Measurements from ENCODE around the gene VSIG4.

DNA sequence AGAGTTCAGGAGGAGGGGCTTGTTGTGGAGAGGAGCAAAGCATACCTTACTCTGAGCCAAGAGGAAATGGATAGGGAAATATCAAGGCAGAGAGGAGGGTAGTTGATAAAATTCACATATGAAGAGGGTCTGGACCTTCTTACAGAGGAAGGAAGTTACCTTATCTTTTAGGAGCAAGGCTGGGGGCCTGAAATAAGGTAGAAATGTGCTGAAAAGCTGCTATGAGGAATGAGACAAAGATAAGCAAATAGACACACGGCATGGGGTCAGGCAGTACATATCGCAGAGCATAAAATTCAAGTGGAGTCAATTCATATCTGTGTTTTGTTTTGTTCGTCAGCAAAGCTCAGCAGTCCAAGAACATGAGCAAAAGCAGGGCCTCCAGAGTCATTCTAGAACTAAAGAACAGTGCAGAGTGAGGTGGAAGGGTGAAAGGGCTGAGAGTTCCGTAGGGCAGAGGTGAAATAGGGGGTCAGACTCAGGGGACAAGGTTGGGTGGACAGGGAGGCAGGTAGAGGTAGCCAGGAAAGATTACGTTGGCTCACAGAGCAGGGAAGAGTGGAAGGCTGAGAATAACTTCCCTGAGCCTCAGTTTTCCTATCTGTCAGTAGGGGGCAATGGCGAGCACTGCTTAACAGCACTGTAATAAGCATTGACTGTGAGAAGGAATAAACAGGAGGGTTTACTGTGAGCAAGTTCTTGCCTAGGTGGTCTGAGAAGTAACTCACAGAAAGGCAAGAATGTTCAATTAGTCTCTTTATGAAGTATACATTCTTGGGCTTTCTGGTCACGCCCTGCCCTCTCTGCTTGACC is 9.2 kb downstream of the VSIG4 start:
- TF ChIP-seq, protein P1, sequence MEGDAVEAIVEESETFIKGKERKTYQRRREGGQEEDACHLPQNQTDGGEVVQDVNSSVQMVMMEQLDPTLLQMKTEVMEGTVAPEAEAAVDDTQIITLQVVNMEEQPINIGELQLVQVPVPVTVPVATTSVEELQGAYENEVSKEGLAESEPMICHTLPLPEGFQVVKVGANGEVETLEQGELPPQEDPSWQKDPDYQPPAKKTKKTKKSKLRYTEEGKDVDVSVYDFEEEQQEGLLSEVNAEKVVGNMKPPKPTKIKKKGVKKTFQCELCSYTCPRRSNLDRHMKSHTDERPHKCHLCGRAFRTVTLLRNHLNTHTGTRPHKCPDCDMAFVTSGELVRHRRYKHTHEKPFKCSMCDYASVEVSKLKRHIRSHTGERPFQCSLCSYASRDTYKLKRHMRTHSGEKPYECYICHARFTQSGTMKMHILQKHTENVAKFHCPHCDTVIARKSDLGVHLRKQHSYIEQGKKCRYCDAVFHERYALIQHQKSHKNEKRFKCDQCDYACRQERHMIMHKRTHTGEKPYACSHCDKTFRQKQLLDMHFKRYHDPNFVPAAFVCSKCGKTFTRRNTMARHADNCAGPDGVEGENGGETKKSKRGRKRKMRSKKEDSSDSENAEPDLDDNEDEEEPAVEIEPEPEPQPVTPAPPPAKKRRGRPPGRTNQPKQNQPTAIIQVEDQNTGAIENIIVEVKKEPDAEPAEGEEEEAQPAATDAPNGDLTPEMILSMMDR (IDR thresholded peaks at IDR 0.05): peak in 2 of 6 experiments; percentile 14 to 36
- TF ChIP-seq POLR2A (IDR thresholded peaks at IDR 0.05): no peak

Measured in thyroid gland (tissue), 4 donors.